HG02642 (cell line): ENCODE data around the gene CYTH4.
"Not testable (repeated sequence)": the region's sequence is repeated elsewhere in the genome, so short reads cannot be mapped to it uniquely, and the experiment has no call there.

Source experiments
- ATAC-seq: cut with Tn5 transposase; IDR thresholded peaks from one replicate; pipeline ENCODE4 v1.9.1; 2021; ENCODE audit warnings: mild to moderate bottlenecking; ENCODE audit not compliant: unreplicated experiment, poor library complexity

CYTH4 gene, protein sequence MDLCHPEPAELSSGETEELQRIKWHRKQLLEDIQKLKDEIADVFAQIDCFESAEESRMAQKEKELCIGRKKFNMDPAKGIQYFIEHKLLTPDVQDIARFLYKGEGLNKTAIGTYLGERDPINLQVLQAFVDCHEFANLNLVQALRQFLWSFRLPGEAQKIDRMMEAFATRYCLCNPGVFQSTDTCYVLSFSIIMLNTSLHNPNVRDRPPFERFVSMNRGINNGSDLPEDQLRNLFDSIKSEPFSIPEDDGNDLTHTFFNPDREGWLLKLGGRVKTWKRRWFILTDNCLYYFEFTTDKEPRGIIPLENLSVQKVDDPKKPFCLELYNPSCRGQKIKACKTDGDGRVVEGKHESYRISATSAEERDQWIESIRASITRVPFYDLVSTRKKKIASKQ

DNA sequence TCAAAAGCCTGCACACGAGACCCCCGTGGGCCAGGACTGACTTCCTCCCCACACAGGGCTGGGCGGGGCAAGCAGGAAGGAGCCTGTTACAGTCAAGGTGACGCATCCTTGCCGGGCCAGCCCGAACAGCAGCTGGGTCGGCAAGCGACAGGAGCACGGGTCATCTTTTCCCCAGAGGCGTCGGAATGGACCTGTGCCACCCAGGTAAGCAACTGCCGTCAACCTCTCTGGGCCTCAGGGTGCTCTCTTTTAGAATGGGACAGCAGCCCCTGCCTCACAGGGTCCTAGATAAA is at the start of gene CYTH4:
Gene CYTH4, plus strand, starts transcription at position 124 of the 293 bp plus-strand sequence. Its CDS starts 62 bp downstream, at position 186.
- peak; percentile 55 for ATAC-seq

DNA sequence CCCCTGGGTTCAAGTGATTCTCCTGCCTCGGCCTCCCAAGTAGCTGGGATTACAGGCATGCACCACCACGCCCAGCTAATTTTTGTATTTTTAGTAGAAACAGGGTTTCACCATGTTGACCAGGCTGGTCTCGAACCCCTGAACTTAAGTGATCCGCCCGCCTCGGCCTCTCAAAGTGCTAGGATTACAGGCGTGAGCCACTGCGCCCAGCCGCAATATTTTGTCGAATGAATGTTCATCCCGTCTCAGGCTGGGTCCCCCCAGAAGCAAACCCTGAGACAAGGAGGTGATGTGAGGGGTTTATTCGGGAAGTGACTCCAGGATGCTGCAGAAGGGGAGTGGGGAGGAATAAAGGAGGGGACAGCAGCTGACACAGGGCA is 48.9 kb upstream of the CYTH4 start:
- not testable (repeated sequence) for ATAC-seq

DNA sequence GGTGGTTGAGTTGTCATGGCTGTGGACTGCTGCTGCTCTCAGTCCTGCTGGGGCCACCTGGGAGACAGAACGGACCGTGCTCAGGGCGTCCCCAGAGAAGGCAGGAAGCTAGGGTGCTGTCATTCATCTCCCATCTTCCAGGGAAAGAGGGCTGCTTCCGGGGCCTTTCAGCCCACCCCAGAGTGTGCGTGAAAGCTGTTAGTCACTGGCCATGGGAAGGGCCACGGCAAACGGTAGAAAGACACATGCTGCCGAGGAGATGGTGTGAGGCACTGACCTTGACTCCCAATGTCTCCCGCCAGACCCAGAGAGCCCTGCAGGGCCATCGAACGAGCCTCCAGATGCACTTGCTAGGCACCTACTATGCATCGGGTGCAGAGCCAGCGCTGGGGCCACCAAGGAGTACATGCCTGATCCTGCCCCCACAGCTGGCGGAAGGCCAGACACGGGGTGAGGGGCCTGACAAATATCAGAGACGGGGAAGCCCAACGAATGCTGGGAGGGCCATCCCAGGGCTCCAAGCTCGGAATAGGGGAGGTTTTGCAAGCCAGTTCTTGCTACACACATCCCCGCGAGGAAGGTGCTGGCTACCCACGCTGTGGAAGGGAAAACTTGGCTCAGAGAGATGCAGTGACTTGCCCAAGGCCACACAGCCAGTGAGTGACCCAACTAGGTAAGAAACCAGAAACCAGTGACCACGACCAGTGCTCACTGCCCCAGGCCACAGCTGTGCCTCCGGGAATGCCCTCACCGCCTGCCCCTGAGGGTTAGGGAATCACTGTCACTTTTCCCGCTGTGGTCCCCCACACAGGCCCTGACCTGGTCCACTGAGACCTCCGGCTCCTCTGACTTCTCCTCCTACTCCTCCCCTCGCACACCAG is 48.3 kb upstream of the CYTH4 start:
- ATAC-seq, result no peak

DNA sequence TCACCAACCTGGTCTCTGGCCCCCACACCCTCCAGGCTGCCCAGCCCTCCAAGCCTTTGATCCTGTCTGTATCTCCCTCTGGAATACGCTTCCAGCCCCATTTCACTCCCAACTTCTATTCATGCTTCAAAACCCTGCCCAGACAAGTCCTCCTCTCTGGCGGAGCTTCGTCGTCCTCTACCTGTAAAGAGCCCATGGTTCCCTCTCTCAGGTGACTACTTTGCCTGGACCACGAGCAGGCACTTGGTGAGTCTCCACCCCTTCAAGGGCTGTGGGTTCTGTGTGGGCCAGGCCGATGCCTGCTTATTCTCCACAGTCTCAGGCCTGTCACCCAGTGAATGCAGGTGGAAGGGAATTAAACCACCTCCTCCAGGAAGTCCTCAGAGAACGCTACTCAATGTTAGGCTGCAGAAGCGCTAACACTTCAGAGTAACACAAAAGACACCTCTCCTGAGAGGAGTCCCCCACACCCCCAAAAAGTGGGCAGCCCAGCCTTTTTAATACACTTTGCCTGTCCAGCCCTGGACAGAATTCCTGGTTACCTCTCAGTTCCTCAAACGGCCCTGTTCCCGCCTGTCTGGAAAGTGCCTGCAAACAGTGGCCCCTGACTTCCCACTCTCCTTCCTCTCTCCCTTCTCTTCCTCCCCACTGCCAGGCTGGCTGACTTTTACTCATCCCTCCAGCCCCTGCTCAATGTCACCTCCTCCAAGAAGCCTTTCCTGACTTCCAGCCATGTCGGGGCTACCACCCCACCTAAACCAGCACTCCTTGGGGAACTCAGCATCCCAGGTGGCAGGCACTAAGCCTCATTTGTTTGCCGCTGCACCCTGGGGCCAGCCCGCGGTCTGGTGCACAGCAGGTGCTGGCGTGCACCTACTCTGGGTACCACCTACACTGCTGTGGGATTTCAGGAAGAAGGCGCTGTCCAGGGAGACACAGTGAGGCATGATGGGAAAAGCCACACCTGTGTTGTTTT is 47.3 kb upstream of the CYTH4 start:
- no peak for ATAC-seq

DNA sequence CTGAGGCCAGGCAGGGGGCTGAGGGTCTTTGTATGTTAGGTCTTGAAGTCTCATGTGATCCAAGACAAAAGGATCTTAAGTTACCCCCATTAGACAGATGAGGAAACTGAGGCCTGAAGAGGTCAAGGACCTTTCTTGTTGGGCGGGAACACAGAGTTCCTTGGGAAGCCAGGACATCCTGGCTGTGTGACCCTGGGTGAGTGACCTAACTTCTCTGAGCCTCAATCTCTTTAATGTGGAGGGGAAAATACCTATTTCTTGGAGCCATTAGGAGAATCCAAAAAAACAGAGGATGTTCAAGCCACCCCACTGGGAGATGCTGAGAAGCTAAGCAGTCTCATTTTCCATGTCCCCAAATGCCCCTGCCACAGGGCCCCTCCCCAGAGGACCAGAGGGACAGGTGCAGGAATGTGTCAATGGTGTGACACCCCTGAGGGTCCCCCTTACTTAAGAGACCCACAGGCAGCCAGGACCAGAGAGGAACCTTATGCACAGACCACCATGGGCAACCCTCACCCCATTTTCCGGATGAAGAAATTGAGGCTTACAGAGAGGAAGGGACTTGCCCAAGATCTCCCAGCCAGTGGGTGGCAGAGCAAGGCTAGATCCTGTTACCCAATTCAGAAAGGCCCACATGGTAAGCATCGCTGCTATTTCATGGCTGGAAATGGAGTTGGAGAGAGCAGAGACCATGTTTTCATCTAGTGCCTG is 46.3 kb upstream of the CYTH4 start:
- ATAC-seq, result no peak

DNA sequence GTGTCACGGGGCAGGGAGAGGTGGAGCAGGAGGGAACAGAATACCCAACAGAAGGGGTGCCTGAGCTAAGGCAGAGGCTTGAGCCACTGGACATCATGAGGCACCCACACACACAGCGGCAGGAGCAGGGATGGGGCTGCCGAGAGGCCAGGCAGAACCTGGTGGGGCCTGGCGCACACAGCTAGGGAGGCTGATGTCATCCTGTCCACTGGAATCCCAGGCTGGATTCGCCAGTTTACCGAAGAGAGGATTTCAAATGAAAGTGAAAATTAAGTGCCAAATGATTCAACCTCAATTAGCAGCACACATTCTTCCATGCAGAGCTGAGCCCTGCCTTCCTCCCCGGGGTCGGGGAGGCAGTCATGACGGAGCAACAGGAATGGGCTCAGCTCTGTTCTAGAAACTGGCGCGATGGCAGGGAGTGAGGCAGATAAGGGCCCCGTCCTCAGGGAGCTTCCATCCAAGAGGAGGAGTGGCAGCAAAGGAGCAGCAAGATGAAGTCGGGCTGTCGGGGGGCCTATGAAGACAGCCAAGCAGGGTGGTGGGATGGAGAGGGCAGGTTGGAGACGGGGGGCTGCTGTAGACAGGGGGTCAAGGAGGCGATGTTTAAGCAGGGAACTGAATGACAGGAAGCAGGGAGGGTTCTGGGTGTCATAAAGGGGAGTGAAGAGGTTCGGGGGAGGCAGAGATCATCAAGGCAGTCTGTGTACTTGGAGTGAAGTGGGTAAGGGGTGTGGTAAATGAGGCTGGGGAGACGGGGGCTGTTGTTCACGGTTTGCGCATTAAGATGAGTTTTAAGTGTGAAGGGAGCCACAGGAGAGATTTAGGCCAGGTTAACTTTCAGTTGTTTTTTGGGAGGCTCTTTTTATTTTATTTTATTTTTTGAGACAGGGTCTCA is 44.7 kb upstream of the CYTH4 start:
- no peak for ATAC-seq

DNA sequence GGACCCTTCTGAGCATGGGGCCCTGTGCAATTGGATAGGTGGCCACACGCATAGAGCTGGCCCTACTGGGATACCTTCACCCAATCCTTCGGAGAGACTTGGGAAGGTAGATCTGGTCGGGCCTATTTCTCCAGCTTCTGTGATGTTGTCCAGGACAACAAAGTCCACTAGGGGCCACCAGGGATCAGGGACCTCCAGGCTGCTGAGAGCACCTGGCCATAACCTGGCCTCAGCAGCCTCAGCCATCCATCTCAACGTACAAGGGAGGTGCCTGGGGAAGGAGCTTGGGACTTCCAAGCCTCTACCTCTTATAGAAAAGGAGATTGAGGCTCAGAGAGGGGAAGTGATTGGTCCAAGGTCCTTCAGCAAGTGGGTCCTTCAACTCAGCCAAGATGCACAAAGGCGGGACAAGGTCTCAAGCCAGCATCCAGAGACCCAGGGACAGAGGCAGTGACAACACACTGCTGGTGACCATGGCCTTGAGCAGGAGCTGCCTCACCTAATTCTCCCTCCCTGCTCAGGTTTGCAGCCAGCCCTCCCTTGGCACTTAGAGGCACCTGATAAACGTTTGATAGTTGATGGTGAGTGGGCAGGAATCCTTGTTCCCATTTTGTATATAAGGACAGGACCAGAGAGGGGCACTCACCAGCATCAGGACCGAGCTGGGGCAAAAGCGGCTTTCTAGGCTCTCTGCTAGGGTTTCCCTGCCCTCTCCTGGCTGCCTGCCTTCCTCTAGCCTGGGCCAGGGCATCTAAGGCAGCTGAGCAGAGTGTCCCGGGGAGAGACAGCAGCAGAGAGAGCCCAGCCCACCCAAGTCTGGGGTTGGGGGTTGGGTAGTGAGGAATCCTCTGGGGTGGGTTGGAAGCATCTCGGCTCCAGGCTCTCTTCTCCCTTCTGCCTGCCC is 42.7 kb upstream of the CYTH4 start:
- ATAC-seq, result no peak

DNA sequence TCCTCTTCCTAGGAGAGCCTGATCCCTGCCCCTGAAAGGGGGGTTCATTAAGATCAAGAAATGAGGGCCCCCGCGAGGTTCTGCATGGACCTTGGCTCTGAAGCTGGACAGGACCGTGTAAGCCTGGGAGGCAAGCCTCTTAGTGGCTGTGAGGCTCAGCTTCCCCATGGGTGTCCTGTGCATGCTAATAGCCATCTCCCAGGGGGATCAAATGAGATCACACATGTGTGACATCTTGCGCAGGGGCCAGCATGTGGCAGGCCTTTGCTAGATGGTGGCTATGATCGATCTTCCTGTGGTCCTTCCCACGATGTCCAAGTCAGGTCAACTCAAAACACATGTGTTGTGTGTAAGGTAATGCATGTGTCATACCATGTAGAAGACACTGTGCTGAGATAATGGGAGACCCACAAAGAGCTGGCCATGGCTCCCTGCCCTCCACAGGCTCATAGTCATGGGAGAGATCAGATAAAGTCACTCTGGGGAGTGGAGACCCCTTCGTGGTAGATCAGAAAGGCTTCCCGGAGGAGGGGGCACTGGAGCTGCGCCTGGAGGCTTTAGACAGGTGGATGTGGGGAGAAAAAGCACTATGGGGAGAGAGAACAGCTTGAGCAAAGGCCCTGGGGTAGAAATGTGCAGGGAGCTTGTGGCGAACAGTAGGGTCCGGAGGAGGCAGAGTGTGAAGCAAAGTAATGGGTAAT is 41.9 kb upstream of the CYTH4 start:
- no peak for ATAC-seq

DNA sequence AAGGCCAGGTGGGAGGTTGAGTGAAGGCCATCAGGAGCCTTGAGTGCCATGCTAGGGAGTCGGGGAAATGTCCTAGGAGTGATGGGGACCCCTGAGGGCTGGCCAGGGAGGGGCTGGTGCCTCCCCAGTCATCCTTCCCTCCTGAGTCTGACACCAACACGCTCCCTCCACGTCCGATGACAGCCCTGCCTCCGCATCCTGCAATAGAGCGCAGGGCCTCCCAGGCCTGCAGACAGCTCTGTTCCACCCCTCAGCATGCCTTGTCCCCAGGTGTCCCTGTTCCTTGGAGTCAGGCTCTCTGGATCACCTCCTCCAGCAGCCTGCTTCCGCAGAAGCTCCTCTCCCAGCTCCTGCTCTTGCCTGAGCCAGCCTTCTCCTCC is 41.4 kb upstream of the CYTH4 start:
- ATAC-seq, result no peak

DNA sequence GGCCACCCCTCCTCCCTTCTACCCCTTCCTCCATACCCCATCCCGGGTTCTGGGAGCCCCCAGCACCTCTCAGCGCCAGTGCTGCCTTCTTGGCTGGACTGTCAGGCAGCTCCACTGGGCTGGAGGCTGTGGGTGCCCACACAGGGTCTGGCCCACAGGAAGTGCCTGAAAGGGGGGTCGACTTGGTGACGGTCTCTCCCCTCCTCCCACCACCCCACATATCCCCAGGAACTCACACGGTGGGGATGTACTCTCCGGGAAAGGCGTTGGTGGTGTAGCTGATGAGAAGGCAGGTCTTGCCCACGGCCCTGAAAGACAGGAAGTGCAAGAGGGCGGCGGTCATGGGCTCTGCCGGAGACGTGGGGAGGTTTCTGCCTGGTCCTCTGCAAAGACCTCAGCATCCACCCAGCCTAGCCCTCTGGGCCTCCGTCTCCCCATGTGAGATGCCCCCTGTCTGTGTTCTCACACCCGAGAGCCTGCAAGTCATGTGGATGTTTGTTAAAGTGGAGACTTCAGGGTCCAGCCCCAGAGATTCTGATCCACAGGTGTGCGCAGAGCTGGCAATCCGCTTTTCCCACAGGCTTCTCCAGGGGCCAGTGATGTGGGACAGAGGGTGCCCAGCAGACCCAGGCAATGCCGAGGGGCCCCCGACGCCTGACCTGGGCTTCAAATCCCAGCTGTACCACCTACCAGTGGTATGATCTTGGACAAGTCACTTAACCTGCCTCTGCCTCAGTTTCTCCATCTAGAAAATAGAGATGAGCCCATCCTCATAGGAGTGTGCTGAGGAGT is 40.8 kb upstream of the CYTH4 start:
- no peak for ATAC-seq

DNA sequence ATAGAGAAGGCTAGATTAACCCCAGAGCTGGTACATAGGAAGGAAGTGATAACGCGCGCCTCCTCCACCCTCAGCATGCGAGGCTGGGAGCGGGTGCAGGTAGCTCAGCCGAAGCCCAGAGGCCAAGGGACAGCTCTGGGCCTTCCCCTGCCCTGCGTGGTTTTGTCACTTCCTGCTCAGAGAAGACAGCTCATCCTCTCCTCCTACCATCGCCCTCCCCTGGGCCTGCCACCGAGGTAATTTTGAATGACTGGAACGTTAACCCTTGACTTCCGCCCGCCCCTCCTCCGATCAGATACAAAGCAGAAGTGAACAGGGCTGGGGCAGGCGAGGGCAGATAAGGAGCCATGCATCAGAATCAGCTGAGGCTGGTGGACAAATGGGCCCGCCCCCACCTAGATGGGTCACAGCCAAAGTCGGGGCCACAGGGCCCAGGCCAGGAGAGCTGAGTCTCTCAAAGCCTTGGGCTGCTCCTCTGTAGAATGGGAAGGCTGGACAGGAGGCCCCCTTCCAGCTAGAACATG is 39.9 kb upstream of the CYTH4 start:
- peak; percentile 62 for ATAC-seq

DNA sequence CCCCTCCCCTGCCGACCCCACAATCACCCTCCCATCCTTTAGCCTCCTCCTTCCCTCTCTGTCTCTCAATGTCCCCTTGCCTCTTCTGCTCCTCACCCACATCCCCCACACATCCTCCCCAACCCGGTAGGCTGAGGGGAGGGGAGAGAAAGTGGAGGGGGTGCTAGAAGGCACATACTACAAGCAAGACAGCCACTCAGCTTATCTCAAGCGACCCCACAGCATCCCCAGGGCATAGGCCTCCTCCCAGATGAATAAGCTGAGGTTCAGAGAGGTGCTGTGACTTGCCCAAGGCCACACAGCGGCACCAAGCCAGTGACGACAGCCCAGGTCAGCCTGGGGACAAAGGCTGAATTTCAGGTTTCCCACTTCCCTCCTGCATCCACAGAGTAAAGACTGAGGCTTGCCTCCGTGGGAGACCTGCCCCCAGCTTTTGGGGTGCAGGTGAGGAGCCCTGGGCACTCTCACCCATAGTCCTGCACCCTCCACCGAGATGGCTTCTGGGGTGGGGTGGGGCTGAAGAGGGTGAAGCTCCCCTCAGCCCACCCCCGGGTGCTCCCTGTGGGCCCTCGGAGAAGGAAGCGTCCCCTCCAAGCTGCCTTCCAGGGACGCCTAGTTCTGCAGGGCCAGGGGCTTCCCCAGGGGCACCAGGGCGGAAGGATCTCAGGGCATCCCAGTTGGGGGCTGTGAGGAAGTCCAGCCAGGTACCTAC is 38.8 kb upstream of the CYTH4 start:
- ATAC-seq, result peak; percentile 17

DNA sequence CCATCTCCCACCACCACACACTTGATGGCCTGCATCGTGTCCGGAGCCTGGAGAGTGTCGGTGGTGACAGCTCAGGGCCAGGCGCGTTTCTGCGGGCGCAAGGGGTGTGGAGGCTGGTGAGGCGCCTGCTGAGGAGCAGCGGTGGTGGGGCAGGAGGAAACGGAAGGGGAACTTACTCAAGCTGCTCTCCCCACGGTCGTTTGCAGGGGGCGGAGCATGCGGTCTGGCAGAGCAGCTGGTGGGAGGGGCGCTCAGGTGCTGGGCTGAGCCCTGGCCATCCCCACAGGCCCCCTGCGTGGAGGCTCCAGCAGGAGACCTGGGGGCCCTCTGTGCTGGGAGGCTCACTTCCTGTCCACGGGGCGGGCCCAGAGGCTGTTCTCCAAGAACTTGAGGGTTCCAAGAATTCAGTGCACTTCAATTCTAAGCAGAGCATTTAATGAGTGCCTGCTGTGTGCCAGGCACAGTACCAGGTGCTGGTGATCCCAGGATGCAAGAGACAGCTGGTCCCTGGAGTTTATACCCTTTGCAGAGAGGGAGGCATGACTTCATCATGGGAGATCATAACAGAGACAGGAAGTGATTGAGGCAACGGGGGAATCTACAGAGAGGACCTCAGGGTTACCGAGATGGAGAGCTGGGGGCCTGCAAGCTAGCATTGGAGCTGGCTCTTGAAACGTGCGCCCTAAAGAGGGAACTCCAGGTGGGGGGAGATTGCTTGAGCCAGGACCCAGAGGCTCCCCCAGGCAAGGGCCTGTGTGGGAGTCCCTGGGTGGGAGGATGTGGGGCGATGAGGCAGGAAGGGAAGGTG is 38.0 kb upstream of the CYTH4 start, which contains the start of gene RAC2:
Gene RAC2, minus strand, starts transcription at position 156 of the 808 bp plus-strand sequence. Its CDS starts 121 bp downstream, at position 35.
- peak; percentile 60 for ATAC-seq

DNA sequence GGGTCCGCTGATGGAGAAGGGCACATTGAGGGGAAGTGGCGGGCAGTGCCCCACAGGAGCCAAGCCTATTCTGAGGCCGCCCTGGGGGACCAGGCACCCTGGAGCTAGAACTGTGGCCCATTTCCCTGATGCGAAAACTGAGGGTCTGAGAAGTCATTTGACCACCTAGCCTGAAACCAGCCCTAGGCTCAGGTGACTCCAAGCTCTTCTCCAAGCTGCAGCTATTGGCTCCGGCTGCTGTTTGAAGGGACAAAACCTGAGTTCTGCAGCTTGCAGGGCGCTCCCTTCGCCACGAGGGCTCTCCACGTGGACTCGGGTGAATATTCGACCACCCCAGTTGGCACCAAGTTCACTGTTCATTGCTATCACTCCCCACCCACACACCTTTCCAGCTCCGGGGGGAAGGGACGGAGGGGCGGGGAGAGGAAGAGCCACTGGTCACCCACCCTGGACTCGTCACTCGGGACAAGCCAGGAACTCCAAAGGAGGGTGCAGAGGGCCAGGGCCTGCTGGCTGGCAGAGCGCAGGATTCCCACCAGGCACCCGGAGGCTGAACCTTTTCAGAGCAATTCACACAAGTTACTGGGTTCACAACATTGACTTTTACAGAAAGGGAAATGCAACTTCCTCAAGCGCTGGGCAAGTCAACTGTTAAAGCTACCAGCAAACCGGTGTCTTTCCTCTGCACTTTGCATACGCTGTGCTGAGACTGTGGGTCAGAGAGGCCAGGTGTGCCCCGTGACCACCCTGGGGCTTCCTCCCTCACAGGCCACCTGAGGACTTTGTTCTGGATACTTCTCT is 37.2 kb upstream of the CYTH4 start:
- peak; percentile 33 for ATAC-seq
